ENCODE data around the gene REEP6.
A peak's percentile ranks its signal among the peaks of the same experiment; 100 is the strongest.

Gene REEP6

DNA sequence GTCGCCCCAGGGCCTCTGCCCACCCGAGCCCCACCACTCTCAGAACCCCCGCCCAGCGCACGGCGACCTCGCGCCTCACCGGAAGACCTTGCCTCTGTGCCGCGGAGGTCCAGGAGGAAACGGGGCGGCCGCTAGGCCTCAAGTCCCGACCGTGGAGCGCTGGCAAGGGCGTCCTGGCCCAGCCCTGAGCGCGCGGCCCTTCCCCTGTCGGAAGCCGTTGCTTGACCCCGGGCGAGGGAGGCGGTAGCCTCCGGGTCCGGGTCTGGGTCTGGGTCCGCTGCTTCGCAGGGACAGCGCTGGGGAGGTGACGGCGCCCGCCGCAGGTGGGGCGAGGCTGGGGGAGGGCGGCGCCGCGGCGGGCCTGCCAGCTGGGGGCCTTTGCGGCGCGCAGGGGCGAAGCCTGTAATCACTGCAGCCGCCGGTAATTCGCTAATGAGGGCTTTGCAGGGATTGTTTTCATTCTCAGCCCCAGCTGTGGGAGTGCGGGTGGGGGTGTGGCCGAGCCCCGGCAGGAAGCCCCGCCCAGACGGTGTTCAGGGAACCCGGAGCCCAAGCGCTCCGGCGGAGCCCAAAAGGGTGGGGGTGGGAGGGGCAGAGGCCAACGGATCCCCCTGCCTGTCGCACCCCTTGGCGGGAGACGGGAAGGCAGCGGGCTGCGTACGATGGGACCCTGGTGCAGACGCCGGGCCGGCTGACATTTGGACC lies 20.5 kb upstream of the REEP6 start:
- peaks cover 2% of the 10 kb centered on the region for H3K36me3 ChIP-seq (ENCODE audit: control insufficient read depth, insufficient read depth, low read length)
- H3K27me3 ChIP-seq (replicated peaks; ENCODE audit: control insufficient read depth, insufficient read depth, low read length), result no peaks in the 10 kb centered on the region; the same call in 1 of the 2 replicates
- DNase-seq (ENCODE audit: extremely low read depth, insufficient read length), result peak; percentile 51
- no peak for TF ChIP-seq CTCF (IDR thresholded peaks at IDR 0.05; ENCODE audit: insufficient read depth, low read length, poor library complexity, severe bottlenecking)
- peak overlapping the region; percentile 31 for H3K4me3 ChIP-seq (replicated peaks; ENCODE audit: low read depth, low read length)

- H3K27me3 ChIP-seq (replicated peaks; ENCODE audit: control insufficient read depth, insufficient read depth, low read length), result no peaks in the 10 kb centered on the region; the same call in 1 of the 2 replicates
- peaks cover 6% of the 10 kb centered on the region for H3K36me3 ChIP-seq (ENCODE audit: control insufficient read depth, insufficient read depth, low read length)
- no peak for TF ChIP-seq CTCF (IDR thresholded peaks at IDR 0.05; ENCODE audit: insufficient read depth, low read length, poor library complexity, severe bottlenecking)
- peak; percentile 34 for DNase-seq (ENCODE audit: extremely low read depth, insufficient read length)
- peak overlapping the region; percentile 31 for H3K4me3 ChIP-seq (replicated peaks; ENCODE audit: low read depth, low read length)
Observed at GRCh38 chr19:1471010-1471514, 19.9 kb upstream of the REEP6 start.

GRCh38 chr19:1471515-1472160 lies 19.3 kb upstream of the REEP6 start:
- Histone ChIP-seq H3K27me3 (replicated peaks; ENCODE audit: control insufficient read depth, insufficient read depth, low read length) (no peaks in the 10 kb centered on the region; the same call in 1 of the 2 replicates), H3K36me3 (ENCODE audit: control insufficient read depth, insufficient read depth, low read length) (peaks cover 9% of the 10 kb centered on the region), H3K4me3 (replicated peaks; ENCODE audit: low read depth, low read length) (no peak overlapping the region)
- peak; percentile 20 for DNase-seq (ENCODE audit: extremely low read depth, insufficient read length)
- TF ChIP-seq CTCF (IDR thresholded peaks at IDR 0.05; ENCODE audit: insufficient read depth, low read length, poor library complexity, severe bottlenecking), result peak; percentile 18

DNA sequence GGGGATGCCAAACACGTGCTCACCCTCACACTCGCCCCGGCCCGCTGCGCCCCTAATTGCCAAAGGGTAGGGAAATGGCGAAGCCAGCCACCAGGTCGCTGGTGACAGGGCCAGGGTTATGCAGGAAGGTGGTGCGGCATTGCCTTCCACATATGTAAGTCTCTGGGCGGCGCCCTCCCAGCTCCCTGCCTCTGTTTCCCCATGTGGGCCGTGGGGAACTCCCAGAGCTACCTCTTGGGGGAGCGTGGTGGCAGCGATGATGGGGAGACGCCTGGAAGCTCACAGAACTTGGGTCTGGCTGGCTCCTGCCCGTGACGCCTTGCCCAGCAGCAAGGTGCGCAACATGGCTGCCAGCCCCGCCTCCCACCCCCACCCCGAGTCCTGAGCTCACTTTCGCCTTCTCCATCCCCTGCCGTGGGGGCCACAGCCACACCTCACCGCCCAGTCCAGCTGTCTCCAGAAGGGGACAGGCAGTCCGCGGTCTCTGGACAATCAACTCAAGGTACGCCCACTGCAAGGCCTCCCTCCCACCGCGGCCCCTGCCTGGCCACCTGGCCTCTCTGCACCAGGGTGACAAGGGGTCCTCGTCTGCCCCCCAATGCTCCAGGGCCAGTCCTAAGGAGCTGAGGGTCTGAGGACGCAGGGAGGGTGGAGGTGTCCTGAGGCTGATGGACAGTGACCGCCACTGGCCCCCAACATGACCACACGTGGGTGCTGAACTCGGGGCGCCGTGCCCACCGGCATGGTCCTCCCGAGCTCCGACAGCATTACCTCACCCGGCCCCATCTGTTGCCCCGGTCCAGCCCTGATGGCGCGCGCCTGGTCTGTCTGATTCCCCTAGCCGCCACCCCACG lies 18.5 kb upstream of the REEP6 start:
- H3K4me3 ChIP-seq (replicated peaks; ENCODE audit: low read depth, low read length), result no peak overlapping the region
- no peak for TF ChIP-seq CTCF (IDR thresholded peaks at IDR 0.05; ENCODE audit: insufficient read depth, low read length, poor library complexity, severe bottlenecking)
- H3K27me3 ChIP-seq (replicated peaks; ENCODE audit: control insufficient read depth, insufficient read depth, low read length), result no peaks in the 10 kb centered on the region; the same call in 1 of the 2 replicates
- peak; percentile 15 for DNase-seq (ENCODE audit: extremely low read depth, insufficient read length)
- H3K36me3 ChIP-seq (ENCODE audit: control insufficient read depth, insufficient read depth, low read length), result peaks cover 9% of the 10 kb centered on the region

DNA sequence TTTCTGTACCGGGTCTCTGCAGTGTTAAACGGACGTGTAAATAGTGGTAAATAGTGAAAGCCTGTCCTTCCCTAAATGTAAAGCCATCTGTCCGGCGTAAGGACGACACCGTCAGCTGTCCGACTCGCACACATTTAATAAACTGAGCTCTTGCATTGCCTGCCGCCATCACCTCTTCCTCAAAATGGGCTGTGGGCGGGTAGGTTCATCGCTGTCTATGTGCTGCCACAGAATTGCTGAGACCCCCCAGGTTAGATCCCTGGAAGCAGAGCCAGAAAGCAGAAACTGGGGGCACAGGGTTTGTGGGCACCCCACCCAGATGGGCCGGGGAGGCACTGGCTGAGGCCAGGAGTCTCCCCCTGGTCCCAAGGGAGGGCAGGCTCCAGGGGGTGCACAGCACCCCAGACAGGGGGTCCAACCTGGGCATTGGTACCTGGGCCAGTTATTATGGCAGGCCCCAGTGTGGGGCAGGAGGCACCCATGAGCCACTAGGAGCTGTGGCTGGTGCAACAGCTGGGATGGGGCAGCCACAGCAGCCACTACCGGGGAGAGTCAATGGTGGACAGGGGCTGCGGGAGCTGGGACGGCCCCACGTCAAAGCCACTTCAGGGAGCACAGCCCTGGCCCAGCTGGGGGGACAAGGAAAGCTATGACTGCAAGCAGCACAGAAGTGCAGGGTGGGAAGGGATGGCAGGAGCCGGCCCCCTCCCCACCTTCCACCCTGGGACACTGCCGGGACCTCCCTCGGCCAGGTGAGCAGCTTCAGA lies 17.7 kb upstream of the REEP6 start:
- H3K36me3 ChIP-seq (ENCODE audit: control insufficient read depth, insufficient read depth, low read length), result peaks cover 9% of the 10 kb centered on the region
- H3K27me3 ChIP-seq (replicated peaks; ENCODE audit: control insufficient read depth, insufficient read depth, low read length), result no peaks in the 10 kb centered on the region; the same call in 1 of the 2 replicates
- H3K4me3 ChIP-seq (replicated peaks; ENCODE audit: low read depth, low read length), result no peak overlapping the region
- no peak for DNase-seq (ENCODE audit: extremely low read depth, insufficient read length)
- TF ChIP-seq CTCF (IDR thresholded peaks at IDR 0.05; ENCODE audit: insufficient read depth, low read length, poor library complexity, severe bottlenecking), result no peak
